WTC11 (cell line): Measurements from ENCODE around the gene ACOXL. TPM values are rescaled to one million over a fixed set of nuclear protein-coding genes. Genes with fewer than 3 reads are reported as not detected.

Source experiments
- ATAC-seq: fragments of 200-7000 bp; cut with Tn5 transposase; 2 replicates; pipeline ENCODE4 v1.10.0; 2021; ENCODE audit warnings: mild to moderate bottlenecking, moderate library complexity
- CTCF ChIA-PET: fragments of 300-600 bp; sonication (Branson Sonifier 250); formaldehyde crosslinking; loops from one replicate; lab custom pipeline; 2021; ENCODE audit warnings: antibody characterized with exemption; lab: Charles Lee
- POLR2A ChIA-PET: fragments of 350-600 bp; sonication (Branson Sonifier 250); formaldehyde crosslinking; loops from one replicate; lab custom pipeline; 2021; ENCODE audit warnings: antibody characterized with exemption; lab: Charles Lee
- DNase-seq: peaks from one replicate; pipeline ENCODE4 v3.0.0; 2021; ENCODE audit warnings: low spot score
- H3K27ac Mint-ChIP-seq: 2 replicates; pipeline ENCODE4 v1.8.0; 2021; ENCODE audit warnings: mixed read lengths
- H3K27me3 Mint-ChIP-seq: 2 replicates; pipeline ENCODE4 v1.8.0; 2021; ENCODE audit warnings: low read depth, mild to moderate bottlenecking, moderate library complexity, mixed read lengths
- H3K36me3 Mint-ChIP-seq: 2 replicates; pipeline ENCODE4 v1.8.0; 2021; ENCODE audit warnings: mixed read lengths
- H3K4me1 Mint-ChIP-seq: 2 replicates; pipeline ENCODE4 v1.8.0; 2022; ENCODE audit warnings: mixed read lengths
- H3K4me3 Mint-ChIP-seq: 2 replicates; pipeline ENCODE4 v1.8.0; 2021; ENCODE audit warnings: mild to moderate bottlenecking, moderate library complexity, mixed read lengths
- H3K9me3 Mint-ChIP-seq: 2 replicates; pipeline ENCODE4 v1.8.0; 2021; ENCODE audit warnings: mixed read lengths
- GTF2I ChIP-seq: fragments of 250-450 bp; sonication (Bioruptor Pico); conservative IDR thresholded peaks from 2 replicates; pipeline ENCODE4 v1.4.0; 2021; ENCODE audit warnings: mild to moderate bottlenecking
- JUN ChIP-seq: sonication (generic); formaldehyde crosslinking; IDR thresholded peaks from 2 replicates; pipeline ENCODE4 v1.8.0; 2023; ENCODE audit warnings: mild to moderate bottlenecking, missing genetic modification reagents
- NR1H2 ChIP-seq: sonication (generic); formaldehyde crosslinking; IDR thresholded peaks from 2 replicates; pipeline ENCODE4 v1.9.0; 2021; ENCODE audit warnings: mild to moderate bottlenecking, moderate library complexity, missing genetic modification reagents
- PRDM15 ChIP-seq: sonication (generic); formaldehyde crosslinking; IDR thresholded peaks from 2 replicates; pipeline ENCODE4 v1.8.0; 2022; ENCODE audit warnings: missing genetic modification reagents
- SOX15 ChIP-seq: fragments of 250-450 bp; sonication (Bioruptor Pico); IDR thresholded peaks from 2 replicates; pipeline ENCODE4 v1.9.0; 2021; ENCODE audit warnings: mild to moderate bottlenecking
- STAT6 ChIP-seq: sonication (generic); formaldehyde crosslinking; conservative IDR thresholded peaks from 2 replicates; pipeline ENCODE4 v1.8.1; 2023; ENCODE audit warnings: mild to moderate bottlenecking, low read depth, missing genetic modification reagents, moderate library complexity
- TP53 ChIP-seq: sonication (generic); formaldehyde crosslinking; IDR thresholded peaks from 2 replicates; pipeline ENCODE4 v1.8.1; 2023; ENCODE audit warnings: mild to moderate bottlenecking, missing genetic modification reagents
- ZMAT4 ChIP-seq: fragments of 250-450 bp; sonication (Bioruptor Pico); IDR thresholded peaks from 2 replicates; pipeline ENCODE4 v1.9.0; 2021; ENCODE audit warnings: mild to moderate bottlenecking
- ZNF121 ChIP-seq: sonication (generic); formaldehyde crosslinking; IDR thresholded peaks from 2 replicates; pipeline ENCODE4 v1.8.0; 2023; ENCODE audit warnings: missing genetic modification reagents
- ZNF423 ChIP-seq: fragments of 250-450 bp; sonication (Bioruptor Pico); IDR thresholded peaks from 2 replicates; pipeline ENCODE4 v2.1.2; 2022; ENCODE audit warnings: mild to moderate bottlenecking, moderate library complexity
- total RNA-seq: library from RNA; stranded (reverse); gene quantifications from 3 replicates; pipeline ENCODE4 v1.2.3, GENCODE V29; 2021
- TF ChIP-seq, protein P1 (sequence below): sonication (generic); formaldehyde crosslinking; IDR thresholded peaks from 2 replicates; pipeline ENCODE4 v1.8.0; 2022; ENCODE audit warnings: mild to moderate bottlenecking, missing genetic modification reagents
- TF ChIP-seq, protein P2 (sequence below): fragments of 250-450 bp; sonication (Bioruptor Pico); IDR thresholded peaks from 2 replicates; pipeline ENCODE4 v1.9.0; 2021; ENCODE audit warnings: mild to moderate bottlenecking
- TF ChIP-seq, protein P3 (sequence below): sonication (generic); formaldehyde crosslinking; IDR thresholded peaks from 2 replicates; pipeline ENCODE4 v1.8.1; 2023; ENCODE audit warnings: mild to moderate bottlenecking, missing genetic modification reagents

The ACOXL gene
- total RNA-seq, 1 experiment from 2014 or later = 14.9 TPM

DNA sequence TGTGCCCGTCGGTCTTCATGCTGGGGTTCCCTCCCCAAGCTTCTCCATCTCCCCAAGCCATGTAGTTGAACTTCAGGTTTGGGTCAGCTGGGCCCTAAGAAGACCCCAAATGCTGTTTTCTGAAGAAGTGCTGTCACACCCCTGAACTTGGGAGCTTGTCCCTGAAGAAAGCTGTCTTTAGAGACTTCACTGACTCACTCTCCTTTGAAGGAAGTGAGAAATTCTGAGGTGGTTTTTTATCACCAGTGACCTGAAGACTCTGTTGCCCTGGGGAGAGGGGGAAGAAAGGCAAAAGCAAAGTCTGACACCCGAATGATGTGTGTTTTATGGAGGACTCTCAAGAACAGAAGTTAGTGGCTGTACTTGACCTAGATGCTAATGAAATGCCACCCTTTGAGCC is 304.8 kb downstream of the ACOXL start (continued):
- TF ChIP-seq, protein P1, sequence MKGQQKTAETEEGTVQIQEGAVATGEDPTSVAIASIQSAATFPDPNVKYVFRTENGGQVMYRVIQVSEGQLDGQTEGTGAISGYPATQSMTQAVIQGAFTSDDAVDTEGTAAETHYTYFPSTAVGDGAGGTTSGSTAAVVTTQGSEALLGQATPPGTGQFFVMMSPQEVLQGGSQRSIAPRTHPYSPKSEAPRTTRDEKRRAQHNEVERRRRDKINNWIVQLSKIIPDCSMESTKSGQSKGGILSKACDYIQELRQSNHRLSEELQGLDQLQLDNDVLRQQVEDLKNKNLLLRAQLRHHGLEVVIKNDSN (CRISPR knock-in tag) = no peak
- TF ChIP-seq SOX15 (no peak), TP53 (CRISPR knock-in tag) (no peak)

- ATAC-seq = no peak
- Mint-ChIP-seq H3K27ac (no peak overlapping the region), H3K27me3 (no peaks in the 10 kb centered on the region; the same call in 1 of the 2 replicates), H3K36me3 (no peaks in the 10 kb centered on the region), H3K4me1 (no peaks in the 10 kb centered on the region), H3K4me3 (no peak overlapping the region), H3K9me3 (no peaks in the 10 kb centered on the region)
- no peak for DNase-seq
- ChIA-PET POLR2A (no interaction called here), CTCF (no interaction called here)
- TF ChIP-seq ZNF121 (CRISPR knock-in tag) = no peak
- TF ChIP-seq, protein P2, sequence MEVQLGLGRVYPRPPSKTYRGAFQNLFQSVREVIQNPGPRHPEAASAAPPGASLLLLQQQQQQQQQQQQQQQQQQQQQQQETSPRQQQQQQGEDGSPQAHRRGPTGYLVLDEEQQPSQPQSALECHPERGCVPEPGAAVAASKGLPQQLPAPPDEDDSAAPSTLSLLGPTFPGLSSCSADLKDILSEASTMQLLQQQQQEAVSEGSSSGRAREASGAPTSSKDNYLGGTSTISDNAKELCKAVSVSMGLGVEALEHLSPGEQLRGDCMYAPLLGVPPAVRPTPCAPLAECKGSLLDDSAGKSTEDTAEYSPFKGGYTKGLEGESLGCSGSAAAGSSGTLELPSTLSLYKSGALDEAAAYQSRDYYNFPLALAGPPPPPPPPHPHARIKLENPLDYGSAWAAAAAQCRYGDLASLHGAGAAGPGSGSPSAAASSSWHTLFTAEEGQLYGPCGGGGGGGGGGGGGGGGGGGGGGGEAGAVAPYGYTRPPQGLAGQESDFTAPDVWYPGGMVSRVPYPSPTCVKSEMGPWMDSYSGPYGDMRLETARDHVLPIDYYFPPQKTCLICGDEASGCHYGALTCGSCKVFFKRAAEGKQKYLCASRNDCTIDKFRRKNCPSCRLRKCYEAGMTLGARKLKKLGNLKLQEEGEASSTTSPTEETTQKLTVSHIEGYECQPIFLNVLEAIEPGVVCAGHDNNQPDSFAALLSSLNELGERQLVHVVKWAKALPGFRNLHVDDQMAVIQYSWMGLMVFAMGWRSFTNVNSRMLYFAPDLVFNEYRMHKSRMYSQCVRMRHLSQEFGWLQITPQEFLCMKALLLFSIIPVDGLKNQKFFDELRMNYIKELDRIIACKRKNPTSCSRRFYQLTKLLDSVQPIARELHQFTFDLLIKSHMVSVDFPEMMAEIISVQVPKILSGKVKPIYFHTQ = no peak
- TF ChIP-seq ZMAT4 (CRISPR knock-in tag) = no peak
- TF ChIP-seq NR1H2 (CRISPR knock-in tag) = no peak
- TF ChIP-seq, protein P3, sequence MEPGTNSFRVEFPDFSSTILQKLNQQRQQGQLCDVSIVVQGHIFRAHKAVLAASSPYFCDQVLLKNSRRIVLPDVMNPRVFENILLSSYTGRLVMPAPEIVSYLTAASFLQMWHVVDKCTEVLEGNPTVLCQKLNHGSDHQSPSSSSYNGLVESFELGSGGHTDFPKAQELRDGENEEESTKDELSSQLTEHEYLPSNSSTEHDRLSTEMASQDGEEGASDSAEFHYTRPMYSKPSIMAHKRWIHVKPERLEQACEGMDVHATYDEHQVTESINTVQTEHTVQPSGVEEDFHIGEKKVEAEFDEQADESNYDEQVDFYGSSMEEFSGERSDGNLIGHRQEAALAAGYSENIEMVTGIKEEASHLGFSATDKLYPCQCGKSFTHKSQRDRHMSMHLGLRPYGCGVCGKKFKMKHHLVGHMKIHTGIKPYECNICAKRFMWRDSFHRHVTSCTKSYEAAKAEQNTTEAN (CRISPR knock-in tag) = no peak
- TF ChIP-seq ZNF423 (CRISPR knock-in tag) = no peak
- no peak for TF ChIP-seq JUN (CRISPR knock-in tag)
- no peak for TF ChIP-seq STAT6
- TF ChIP-seq PRDM15 = no peak
- no peak for TF ChIP-seq GTF2I (CRISPR knock-in tag)
Measured at GRCh38 chr2:111039628-111040383, 307.4 kb downstream of the ACOXL start.
